ENCODE results near the gene STK32A.

- TF ChIP-seq POLR2A (IDR thresholded peaks at IDR 0.05) = no peak
- TF ChIP-seq, protein P1, sequence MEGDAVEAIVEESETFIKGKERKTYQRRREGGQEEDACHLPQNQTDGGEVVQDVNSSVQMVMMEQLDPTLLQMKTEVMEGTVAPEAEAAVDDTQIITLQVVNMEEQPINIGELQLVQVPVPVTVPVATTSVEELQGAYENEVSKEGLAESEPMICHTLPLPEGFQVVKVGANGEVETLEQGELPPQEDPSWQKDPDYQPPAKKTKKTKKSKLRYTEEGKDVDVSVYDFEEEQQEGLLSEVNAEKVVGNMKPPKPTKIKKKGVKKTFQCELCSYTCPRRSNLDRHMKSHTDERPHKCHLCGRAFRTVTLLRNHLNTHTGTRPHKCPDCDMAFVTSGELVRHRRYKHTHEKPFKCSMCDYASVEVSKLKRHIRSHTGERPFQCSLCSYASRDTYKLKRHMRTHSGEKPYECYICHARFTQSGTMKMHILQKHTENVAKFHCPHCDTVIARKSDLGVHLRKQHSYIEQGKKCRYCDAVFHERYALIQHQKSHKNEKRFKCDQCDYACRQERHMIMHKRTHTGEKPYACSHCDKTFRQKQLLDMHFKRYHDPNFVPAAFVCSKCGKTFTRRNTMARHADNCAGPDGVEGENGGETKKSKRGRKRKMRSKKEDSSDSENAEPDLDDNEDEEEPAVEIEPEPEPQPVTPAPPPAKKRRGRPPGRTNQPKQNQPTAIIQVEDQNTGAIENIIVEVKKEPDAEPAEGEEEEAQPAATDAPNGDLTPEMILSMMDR (IDR thresholded peaks at IDR 0.05) = no peak
These were observed 169.1 kb downstream of the STK32A start for GRCh38 chr5:147403651-147404640.
